Measurements from ENCODE around the gene MGARP.
A peak's percentile ranks its signal among the peaks of the same experiment; 100 is the strongest.

The MGARP gene

GRCh38 chr4:139311909-139312308 lies 31.9 kb upstream of the MGARP start:
- in situ Hi-C loops (cut with HindIII; ENCODE audit: low pct_unique_long_range_greater_than_20kb, low sequenced_read_pairs), result no loop called here
- no peak for DNase-seq (ENCODE audit: low read depth in 1 of 2, low spot score in 1 of 2)
- TF ChIP-seq JUND (IDR thresholded peaks at IDR 0.05; ENCODE audit: low read depth), result no peak

- in situ Hi-C loops (cut with HindIII; ENCODE audit: low pct_unique_long_range_greater_than_20kb, low sequenced_read_pairs), result no loop called here
- TF ChIP-seq JUND (IDR thresholded peaks at IDR 0.05; ENCODE audit: low read depth), result no peak
- DNase-seq (ENCODE audit: low read depth in 1 of 2, low spot score in 1 of 2), result no peak
Measured at GRCh38 chr4:139304920-139305319, 24.9 kb upstream of the MGARP start.

- no peak for TF ChIP-seq JUND (IDR thresholded peaks at IDR 0.05; ENCODE audit: low read depth)
- DNase-seq (ENCODE audit: low read depth in 1 of 2, low spot score in 1 of 2), result peak; percentile 18 to 69
- in situ Hi-C loops (cut with HindIII; ENCODE audit: low pct_unique_long_range_greater_than_20kb, low sequenced_read_pairs), result no loop called here
Measured at GRCh38 chr4:139301821-139302611, 22.0 kb upstream of the MGARP start, which contains the start of gene NDUFC1. NDUFC1 (minus strand) TSS chr4:139302477; CDS start chr4:139295798, 6,679 bp downstream.

- DNase-seq (ENCODE audit: low read depth in 1 of 2, low spot score in 1 of 2), result peak; percentile 72 to 97
- in situ Hi-C loops (cut with HindIII; ENCODE audit: low pct_unique_long_range_greater_than_20kb, low sequenced_read_pairs), result no loop called here
- TF ChIP-seq JUND (IDR thresholded peaks at IDR 0.05; ENCODE audit: low read depth), result no peak
Measured at GRCh38 chr4:139301113-139301820, 21.2 kb upstream of the MGARP start, which contains the start of gene NAA15. NAA15 (plus strand) TSS chr4:139301505; CDS start chr4:139301778, 273 bp downstream.

DNA sequence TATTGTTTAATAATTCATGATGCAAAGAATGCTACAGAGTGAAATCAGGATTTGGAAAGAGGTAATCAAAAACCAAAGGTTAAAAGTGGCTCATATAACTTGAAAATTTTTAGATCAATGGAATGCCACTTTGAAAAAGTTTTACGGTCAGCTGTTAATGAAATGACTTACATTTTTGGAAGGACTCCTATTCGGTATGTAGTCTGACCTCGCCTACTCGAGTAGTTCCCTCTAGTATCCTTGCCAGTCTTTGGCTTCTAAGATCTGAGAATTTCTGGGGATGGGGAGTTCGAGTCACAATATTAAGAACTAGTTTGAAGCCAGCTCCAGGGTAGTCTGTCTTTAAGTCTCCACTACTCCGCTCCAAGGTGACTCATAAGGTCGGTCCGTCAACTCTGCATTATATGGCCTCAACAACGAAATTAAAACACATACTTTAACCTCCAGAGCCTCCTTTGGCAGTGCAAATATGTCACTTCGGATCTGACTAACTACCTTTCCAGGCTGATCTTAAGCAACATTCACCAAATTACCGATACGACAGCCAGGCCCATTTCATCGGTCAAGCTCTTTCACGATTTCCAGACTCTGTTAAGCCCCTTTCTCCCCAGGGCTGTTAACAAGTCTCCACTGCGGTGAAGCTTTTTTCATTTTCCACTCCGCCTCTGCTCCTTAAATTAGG lies 20.5 kb upstream of the MGARP start:
- in situ Hi-C loops (cut with HindIII; ENCODE audit: low pct_unique_long_range_greater_than_20kb, low sequenced_read_pairs), result no loop called here
- DNase-seq (ENCODE audit: low read depth in 1 of 2, low spot score in 1 of 2), result peak in 1 of 2 experiments; percentile 40

DNA sequence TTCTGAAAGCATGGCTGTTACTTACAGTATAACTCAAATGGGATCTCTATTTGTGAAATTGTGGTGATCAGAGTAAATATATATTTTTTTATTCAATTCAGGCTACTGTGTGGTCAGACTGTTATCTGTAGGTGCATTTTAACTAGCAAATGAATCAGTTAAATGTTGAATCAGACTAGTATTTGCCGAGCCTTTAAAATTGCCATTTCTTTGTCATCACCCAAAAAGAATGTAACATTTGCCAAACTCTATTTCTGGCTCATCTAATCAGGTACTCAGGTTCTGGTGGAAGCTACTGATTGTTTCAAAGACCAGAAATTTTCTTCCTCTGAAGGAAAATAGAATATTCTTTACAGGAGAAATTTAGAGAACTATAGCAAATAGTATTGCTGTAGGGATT lies 19.5 kb upstream of the MGARP start:
- no peak for DNase-seq (ENCODE audit: low read depth in 1 of 2, low spot score in 1 of 2)
- no peak for TF ChIP-seq JUND (IDR thresholded peaks at IDR 0.05; ENCODE audit: low read depth)
- in situ Hi-C loops (cut with HindIII; ENCODE audit: low pct_unique_long_range_greater_than_20kb, low sequenced_read_pairs), result no loop called here

More for the DNA sequence above, 20.5 kb upstream of the MGARP start:
- no peak for TF ChIP-seq JUND (IDR thresholded peaks at IDR 0.05; ENCODE audit: low read depth)

DNA sequence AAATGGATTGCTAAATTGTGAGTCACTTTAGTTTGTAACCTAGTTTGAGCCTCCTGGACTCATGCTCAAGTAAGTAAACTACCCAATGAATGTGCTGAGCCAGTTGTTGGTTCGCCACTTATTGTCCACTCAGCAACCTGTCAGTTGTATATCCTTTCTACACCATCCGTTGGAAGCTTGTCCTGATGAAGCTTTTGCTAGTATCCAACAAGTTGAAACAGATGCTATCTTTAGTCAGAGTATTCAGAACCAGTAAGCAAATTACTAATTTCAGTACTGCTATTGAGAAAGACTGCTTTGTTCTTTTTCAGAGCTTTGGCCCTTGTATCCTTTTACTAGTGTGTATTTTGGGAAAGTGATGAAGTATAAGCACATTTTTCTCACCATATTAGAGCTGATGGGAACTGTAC lies 17.0 kb upstream of the MGARP start:
- DNase-seq (ENCODE audit: low read depth in 1 of 2, low spot score in 1 of 2), result no peak
- in situ Hi-C loops (cut with HindIII; ENCODE audit: low pct_unique_long_range_greater_than_20kb, low sequenced_read_pairs), result no loop called here
- no peak for TF ChIP-seq JUND (IDR thresholded peaks at IDR 0.05; ENCODE audit: low read depth)

DNA sequence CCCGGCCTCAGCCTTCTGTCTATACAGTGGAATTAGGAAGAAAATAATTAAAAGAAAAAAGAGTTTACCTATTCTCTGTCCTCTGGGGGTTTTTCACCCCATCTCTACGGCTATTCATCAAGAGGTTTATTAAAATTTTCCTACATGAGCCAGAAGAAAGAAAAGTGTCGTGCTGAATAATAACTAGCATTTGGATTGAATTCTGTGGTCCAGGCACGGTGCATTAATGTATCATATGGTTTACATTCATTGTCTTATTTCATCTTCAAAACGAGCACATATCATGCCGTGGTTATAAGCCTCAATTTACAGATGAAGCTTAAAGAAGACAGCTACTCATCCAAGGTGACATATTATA lies 15.9 kb upstream of the MGARP start:
- no peak for DNase-seq (ENCODE audit: low read depth in 1 of 2, low spot score in 1 of 2)
- in situ Hi-C loops (cut with HindIII; ENCODE audit: low pct_unique_long_range_greater_than_20kb, low sequenced_read_pairs), result no loop called here
- no peak for TF ChIP-seq JUND (IDR thresholded peaks at IDR 0.05; ENCODE audit: low read depth)

GRCh38 chr4:139295206-139295941 lies 15.3 kb upstream of the MGARP start:
- TF ChIP-seq JUND (IDR thresholded peaks at IDR 0.05; ENCODE audit: low read depth), result no peak
- in situ Hi-C loops (cut with HindIII; ENCODE audit: low pct_unique_long_range_greater_than_20kb, low sequenced_read_pairs), result no loop called here
- peak; percentile 67 to 88 for DNase-seq (ENCODE audit: low read depth in 1 of 2, low spot score in 1 of 2)

DNA sequence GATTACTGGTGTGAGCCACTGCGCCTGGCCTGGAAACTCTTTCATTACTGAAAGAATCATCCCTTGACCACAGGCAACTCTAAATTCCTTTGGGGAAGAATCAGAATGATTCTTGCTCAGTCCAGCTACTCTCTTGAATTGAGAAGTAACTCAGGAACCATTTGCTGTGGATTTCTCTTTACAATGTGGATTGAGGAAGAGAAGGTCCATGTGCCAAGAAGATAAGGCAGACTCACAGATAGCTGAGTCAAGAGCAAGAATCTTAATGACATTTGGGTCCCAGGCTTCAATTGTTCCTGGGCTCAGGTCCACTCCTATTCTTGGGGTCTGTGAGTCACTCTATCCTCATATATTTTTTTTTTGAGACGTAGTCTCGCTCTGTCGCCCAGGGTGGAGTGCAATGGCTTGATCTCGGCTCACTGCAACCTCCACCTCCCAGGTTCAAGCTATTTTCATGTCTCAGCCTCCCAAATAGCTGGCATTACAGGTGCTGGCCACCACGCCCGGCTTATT lies 6.2 kb upstream of the MGARP start:
- in situ Hi-C loops (cut with HindIII; ENCODE audit: low pct_unique_long_range_greater_than_20kb, low sequenced_read_pairs), result no loop called here
- no peak for TF ChIP-seq JUND (IDR thresholded peaks at IDR 0.05; ENCODE audit: low read depth)
- DNase-seq (ENCODE audit: low read depth in 1 of 2, low spot score in 1 of 2), result no peak

DNA sequence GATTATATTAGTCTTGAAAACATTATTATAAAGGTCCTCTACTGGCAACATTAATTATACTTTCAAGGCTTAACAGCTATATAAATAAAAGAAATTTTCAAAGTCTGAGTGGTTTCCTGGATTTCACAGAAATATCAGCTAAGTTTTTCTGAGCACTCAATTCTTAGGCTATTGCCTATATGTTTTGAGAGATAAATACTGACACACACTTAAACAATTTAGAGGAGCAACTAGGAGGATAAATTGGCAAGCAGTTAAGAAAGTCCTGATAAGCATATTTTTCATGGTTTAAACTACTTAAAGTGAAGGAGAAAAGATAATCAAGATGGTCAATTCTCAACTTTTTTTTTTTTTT lies 2.7 kb upstream of the MGARP start:
- TF ChIP-seq JUND (IDR thresholded peaks at IDR 0.05; ENCODE audit: low read depth), result no peak
- DNase-seq (ENCODE audit: low read depth in 1 of 2, low spot score in 1 of 2), result no peak
- in situ Hi-C loops (cut with HindIII; ENCODE audit: low pct_unique_long_range_greater_than_20kb, low sequenced_read_pairs), result no loop called here

DNA sequence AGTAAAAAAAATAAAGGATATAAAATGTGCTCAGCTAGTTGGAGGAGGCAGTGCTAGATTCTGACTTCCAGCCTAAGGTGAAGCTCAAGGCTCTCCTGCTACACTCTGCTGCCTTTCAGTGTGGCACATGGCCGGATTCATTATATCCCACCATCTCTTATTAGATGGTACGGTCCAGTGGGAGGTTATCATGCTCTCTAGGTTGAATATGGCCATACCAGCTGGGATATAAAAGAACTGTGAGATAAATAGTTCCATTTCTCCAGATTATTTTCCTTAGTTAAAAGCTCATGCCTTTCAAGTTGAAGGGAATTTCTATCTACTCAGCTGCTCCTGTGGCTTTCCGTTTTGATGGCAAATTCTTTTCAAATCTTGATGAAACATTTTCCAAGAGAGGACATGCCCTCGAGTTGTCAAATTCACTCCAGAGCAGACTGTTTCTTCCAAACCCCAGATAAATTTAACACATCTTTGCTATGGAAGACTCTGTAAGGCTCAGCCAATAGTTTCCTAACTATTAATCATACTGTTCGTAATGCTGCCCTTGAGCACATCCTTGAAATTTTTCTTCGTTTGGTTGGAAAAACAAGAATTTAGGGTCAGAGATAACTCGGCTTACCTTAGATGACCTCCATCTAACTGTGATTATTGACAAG lies 2.2 kb upstream of the MGARP start:
- no peak for DNase-seq (ENCODE audit: low read depth in 1 of 2, low spot score in 1 of 2)
- in situ Hi-C loops (cut with HindIII; ENCODE audit: low pct_unique_long_range_greater_than_20kb, low sequenced_read_pairs), result no loop called here
- no peak for TF ChIP-seq JUND (IDR thresholded peaks at IDR 0.05; ENCODE audit: low read depth)
